Measurements from ENCODE around the gene IBTK. TPM values are rescaled to one million over a fixed set of nuclear protein-coding genes. Genes with fewer than 3 reads are reported as not detected.
"Not testable (repeated sequence)": the region's sequence is repeated elsewhere in the genome, so short reads cannot be mapped to it uniquely, and the experiment has no call there.

The IBTK gene
- total and polyA plus RNA-seq, 5 experiments from 2014 or later, result 14.9 to 29.0 (median 19.7) TPM

GRCh38 chr6:82259389-82259788, 11.8 kb upstream of the IBTK start:
- no peak for ATAC-seq

GRCh38 chr6:82257088-82257774, 9.7 kb upstream of the IBTK start:
- no peaks in the 10 kb centered on the region for H3K27me3 Mint-ChIP-seq
- no peaks in the 10 kb centered on the region for H3K9me3 Mint-ChIP-seq
- H3K36me3 Mint-ChIP-seq, result no peaks in the 10 kb centered on the region
- ATAC-seq (no peak), DNase-seq (no peak)
- H3K4me3 Mint-ChIP-seq, result no peak overlapping the region
- H3K4me1 Mint-ChIP-seq, result no peaks in the 10 kb centered on the region
- H3K27ac Mint-ChIP-seq, result peak overlapping the region in 1 of 10 donors; percentile 51
- POLR2A ChIA-PET, result no interaction called here

More at GRCh38 chr6:82259389-82259788, 11.8 kb upstream of the IBTK start:
- Mint-ChIP-seq H3K27ac (no peak overlapping the region), H3K9me3 (no peaks in the 10 kb centered on the region), H3K4me1 (no peaks in the 10 kb centered on the region), H3K36me3 (no peaks in the 10 kb centered on the region), H3K27me3 (peaks cover 0 to 8% (median 0%) of the 10 kb centered on the region in 5 donors), H3K4me3 (no peak overlapping the region)
- DNase-seq, result no peak
- POLR2A ChIA-PET, result interaction anchor here (0.7 kb wide), 1 partner anchor 84 kb away, joined by 5 read pairs; no protein-coding TSS in a partner anchor

- DNase-seq, ATAC-seq, H3K4me1 Mint-ChIP-seq, POLR2A ChIA-PET, H3K36me3 Mint-ChIP-seq, H3K27ac Mint-ChIP-seq, H3K27me3 Mint-ChIP-seq, H3K9me3 Mint-ChIP-seq, H3K4me3 Mint-ChIP-seq: not testable (repeated sequence)
Observed at GRCh38 chr6:82254722-82255121, 7.2 kb upstream of the IBTK start.

- H3K27me3 Mint-ChIP-seq, result no peaks in the 10 kb centered on the region
- H3K4me1 Mint-ChIP-seq, result peaks cover 1 to 15% (median 11%) of the 10 kb centered on the region in 4 donors
- POLR2A ChIA-PET, result no interaction called here
- no peaks in the 10 kb centered on the region for H3K9me3 Mint-ChIP-seq
- H3K36me3 Mint-ChIP-seq, result peaks cover 0 to 2% (median 0%) of the 10 kb centered on the region in 3 donors
- H3K27ac Mint-ChIP-seq, result no peak overlapping the region
- ATAC-seq (no peak), DNase-seq (peak in 3 of 10 donors; percentile 15 to 21 (median 18))
- H3K4me3 Mint-ChIP-seq, result no peak overlapping the region
Observed at GRCh38 chr6:82251942-82252341, 4.4 kb upstream of the IBTK start.

- DNase-seq (no peak), ATAC-seq (no peak)
- Mint-ChIP-seq H3K27ac (no peak overlapping the region), H3K4me1 (peaks cover 12 to 35% (median 30%) of the 10 kb centered on the region in 4 donors), H3K9me3 (no peaks in the 10 kb centered on the region), H3K36me3 (peaks cover 0 to 2% (median under 1%) of the 10 kb centered on the region in 3 donors), H3K27me3 (no peaks in the 10 kb centered on the region), H3K4me3 (peak overlapping the region in 2 of 10 donors; percentile 11 to 19)
- POLR2A ChIA-PET, result no interaction called here
Observed at GRCh38 chr6:82249381-82250253, 2.1 kb upstream of the IBTK start.

- Mint-ChIP-seq H3K27me3 (no peaks in the 10 kb centered on the region), H3K4me3 (peak overlapping the region; percentile 93 to 99 (median 97)), H3K9me3 (no peaks in the 10 kb centered on the region), H3K27ac (peak overlapping the region; percentile 96 to 99 (median 99)), H3K4me1 (peaks cover 16 to 44% (median 39%) of the 10 kb centered on the region in 4 donors), H3K36me3 (peaks cover 0 to 4% (median 3%) of the 10 kb centered on the region in 3 donors)
- POLR2A ChIA-PET, result interaction anchor here (1.0 kb wide), 1 partner anchor 817 kb away, joined by 3 read pairs; the partner anchor contains the start of gene UBE3D
- DNase-seq (peak in 2 of 10 donors; percentile 8 to 9), ATAC-seq (no peak)
Observed at GRCh38 chr6:82248273-82248735, 760 bp upstream of the IBTK start.

GRCh38 chr6:82246802-82247504, 591 bp downstream of the IBTK start:
- Mint-ChIP-seq H3K27me3 (no peaks in the 10 kb centered on the region), H3K27ac (peak overlapping the region; percentile 96 to 99 (median 99)), H3K4me1 (peaks cover 19 to 49% (median 44%) of the 10 kb centered on the region in 4 donors), H3K4me3 (peak overlapping the region; percentile 93 to 99 (median 97)), H3K9me3 (no peaks in the 10 kb centered on the region), H3K36me3 (peaks cover 0 to 10% (median 6%) of the 10 kb centered on the region in 3 donors)
- POLR2A ChIA-PET, result no interaction called here
- DNase-seq, result peak in 1 of 10 donors; percentile 1
- peak; percentile 4 to 46 for ATAC-seq

- peak overlapping the region; percentile 93 to 99 (median 97) for H3K4me3 Mint-ChIP-seq
- H3K4me1 Mint-ChIP-seq, result peaks cover 19 to 54% (median 48%) of the 10 kb centered on the region in 4 donors
- peak overlapping the region; percentile 76 to 99 (median 97) for H3K27ac Mint-ChIP-seq
- POLR2A ChIA-PET, result no interaction called here
- ATAC-seq, result no peak
- H3K36me3 Mint-ChIP-seq, result peaks cover 0 to 14% (median 6%) of the 10 kb centered on the region in 3 donors
- no peaks in the 10 kb centered on the region for H3K27me3 Mint-ChIP-seq
- no peaks in the 10 kb centered on the region for H3K9me3 Mint-ChIP-seq
- peak in 1 of 10 donors; percentile 7 for DNase-seq
Observed at GRCh38 chr6:82246370-82246769, 1.2 kb downstream of the IBTK start.

GRCh38 chr6:82245376-82245775, 2.2 kb downstream of the IBTK start:
- no peaks in the 10 kb centered on the region for H3K27me3 Mint-ChIP-seq
- H3K36me3 Mint-ChIP-seq, result peaks cover 0 to 22% (median 11%) of the 10 kb centered on the region in 3 donors
- POLR2A ChIA-PET, result no interaction called here
- peaks cover 22 to 61% (median 54%) of the 10 kb centered on the region in 4 donors for H3K4me1 Mint-ChIP-seq
- H3K9me3 Mint-ChIP-seq, result no peaks in the 10 kb centered on the region
- ATAC-seq (no peak), DNase-seq (no peak)
- peak overlapping the region in 7 of 10 donors; percentile 23 to 77 (median 61) for H3K27ac Mint-ChIP-seq
- H3K4me3 Mint-ChIP-seq, result peak overlapping the region; percentile 0 to 74 (median 62)

GRCh38 chr6:82243884-82244283, 3.7 kb downstream of the IBTK start:
- Mint-ChIP-seq H3K9me3 (peaks cover 0 to 2% (median 0%) of the 10 kb centered on the region in 9 donors), H3K4me1 (peaks cover 22 to 64% (median 58%) of the 10 kb centered on the region in 4 donors), H3K27ac (no peak overlapping the region), H3K36me3 (peaks cover 0 to 30% (median 17%) of the 10 kb centered on the region in 3 donors), H3K4me3 (no peak overlapping the region), H3K27me3 (no peaks in the 10 kb centered on the region)
- no peak for ATAC-seq
- no peak for DNase-seq
- POLR2A ChIA-PET, result no interaction called here

- Mint-ChIP-seq H3K27me3 (no peaks in the 10 kb centered on the region), H3K4me3 (no peak overlapping the region), H3K36me3 (peaks cover 0 to 52% (median 19%) of the 10 kb centered on the region in 3 donors), H3K9me3 (peaks cover 0 to 2% (median 0%) of the 10 kb centered on the region in 9 donors), H3K4me1 (peaks cover 15 to 41% (median 35%) of the 10 kb centered on the region in 4 donors), H3K27ac (no peak overlapping the region)
- POLR2A ChIA-PET, result no interaction called here
- no peak for ATAC-seq
- DNase-seq, result no peak
Observed at GRCh38 chr6:82240186-82240585, 7.4 kb downstream of the IBTK start.

- ATAC-seq (no peak), DNase-seq (no peak)
- POLR2A ChIA-PET, result no interaction called here
- H3K4me3 Mint-ChIP-seq, result no peak overlapping the region
- H3K9me3 Mint-ChIP-seq, result peaks cover 0 to 2% (median 0%) of the 10 kb centered on the region in 9 donors
- H3K27ac Mint-ChIP-seq, result no peak overlapping the region
- H3K27me3 Mint-ChIP-seq, result no peaks in the 10 kb centered on the region
- H3K4me1 Mint-ChIP-seq, result peaks cover 12 to 36% (median 29%) of the 10 kb centered on the region in 4 donors
- H3K36me3 Mint-ChIP-seq, result peaks cover 0 to 54% (median 19%) of the 10 kb centered on the region in 3 donors
Observed at GRCh38 chr6:82239597-82239996, 7.9 kb downstream of the IBTK start.
